ENCODE results near the gene ZNF688. TPM values are rescaled to one million over a fixed set of nuclear protein-coding genes. Genes with fewer than 3 reads are reported as not detected.
"Not testable (repeated sequence)": the region's sequence is repeated elsewhere in the genome, so short reads cannot be mapped to it uniquely, and the experiment has no call there.

The ZNF688 gene
- total RNA-seq, 2 donors from 2014 or later: 7.3 to 9.7 TPM

- ATAC-seq (replicated peaks): no peak
- H3K27me3 Mint-ChIP-seq: no peaks in the 10 kb centered on the region
- peak overlapping the region; percentile 89 for H3K27ac Mint-ChIP-seq
- no peaks in the 10 kb centered on the region for H3K9me3 Mint-ChIP-seq
- peaks cover 33% of the 10 kb centered on the region for H3K4me1 Mint-ChIP-seq
- H3K4me3 Mint-ChIP-seq: peak overlapping the region; percentile 87
- H3K36me3 Mint-ChIP-seq (ENCODE audit: low read depth): peaks cover 56% of the 10 kb centered on the region
Measured at GRCh38 chr16:30555315-30556124, 16.0 kb downstream of the ZNF688 start.

GRCh38 chr16:30554557-30555314 is 16.8 kb downstream of the ZNF688 start:
- Mint-ChIP-seq H3K4me1 (peaks cover 33% of the 10 kb centered on the region), H3K27me3 (no peaks in the 10 kb centered on the region), H3K4me3 (peak overlapping the region; percentile 87), H3K36me3 (ENCODE audit: low read depth) (peaks cover 56% of the 10 kb centered on the region), H3K9me3 (no peaks in the 10 kb centered on the region), H3K27ac (peak overlapping the region; percentile 96)
- no peak for ATAC-seq (replicated peaks)

GRCh38 chr16:30553393-30553899 is 18.1 kb downstream of the ZNF688 start:
- Mint-ChIP-seq H3K27ac (peak overlapping the region; percentile 96), H3K9me3 (no peaks in the 10 kb centered on the region), H3K4me1 (peaks cover 33% of the 10 kb centered on the region), H3K27me3 (no peaks in the 10 kb centered on the region), H3K4me3 (peak overlapping the region; percentile 84), H3K36me3 (ENCODE audit: low read depth) (peaks cover 51% of the 10 kb centered on the region)
- no peak for ATAC-seq (replicated peaks)

GRCh38 chr16:30552956-30553355 is 18.6 kb downstream of the ZNF688 start:
- Mint-ChIP-seq H3K27ac (peak overlapping the region; percentile 96), H3K9me3 (no peaks in the 10 kb centered on the region), H3K27me3 (no peaks in the 10 kb centered on the region), H3K36me3 (ENCODE audit: low read depth) (peaks cover 51% of the 10 kb centered on the region), H3K4me1 (peaks cover 34% of the 10 kb centered on the region), H3K4me3 (peak overlapping the region; percentile 84)
- no peak for ATAC-seq (replicated peaks)

GRCh38 chr16:30551781-30552180 is 19.7 kb downstream of the ZNF688 start:
- Mint-ChIP-seq H3K36me3 (ENCODE audit: low read depth) (peaks cover 43% of the 10 kb centered on the region), H3K4me1 (peaks cover 34% of the 10 kb centered on the region), H3K4me3 (peak overlapping the region; percentile 84), H3K27ac (peak overlapping the region; percentile 96), H3K9me3 (no peaks in the 10 kb centered on the region), H3K27me3 (no peaks in the 10 kb centered on the region)
- peak; percentile 87 for ATAC-seq (replicated peaks)

DNA sequence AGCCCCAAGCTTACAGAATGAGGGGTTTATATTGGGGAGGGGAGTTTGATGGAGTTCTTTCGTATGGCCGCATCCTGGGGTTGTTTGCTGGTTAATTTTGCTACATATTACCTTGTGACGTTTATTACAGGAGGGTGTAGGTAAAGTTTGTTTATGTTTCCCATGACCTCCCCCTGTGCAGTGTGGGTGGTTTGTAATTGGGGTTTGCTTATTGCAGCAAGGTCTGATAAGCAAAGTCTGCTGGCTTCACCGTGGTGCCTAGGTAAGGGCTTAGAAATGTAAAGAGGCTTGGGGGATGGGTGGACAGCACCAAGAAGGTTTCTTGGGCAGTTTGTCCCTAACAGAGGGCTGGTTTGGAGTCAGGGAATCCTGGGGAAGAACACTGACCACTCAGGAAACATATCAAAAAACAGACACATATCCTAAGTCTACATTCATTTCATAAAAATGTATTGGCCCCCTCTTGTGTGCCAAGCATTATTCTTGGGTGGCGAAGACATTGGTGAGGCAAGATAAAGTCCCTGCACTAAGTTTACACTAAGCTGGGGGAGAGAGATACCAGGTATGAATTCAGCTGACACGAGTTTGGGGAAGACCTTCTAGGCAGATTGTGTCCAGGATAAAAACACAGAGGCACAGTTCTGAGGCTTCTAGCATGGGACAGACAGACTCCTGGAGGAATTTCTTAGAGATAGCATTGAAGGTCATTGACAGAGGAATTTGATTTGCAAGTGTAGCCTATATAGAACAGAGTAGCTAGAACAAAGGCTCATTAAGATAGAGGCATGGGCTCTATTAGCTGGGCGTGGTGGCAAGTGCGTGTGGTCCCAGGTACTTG is 22.9 kb downstream of the ZNF688 start:
- peaks cover 12% of the 10 kb centered on the region for H3K36me3 Mint-ChIP-seq (ENCODE audit: low read depth)
- H3K27ac Mint-ChIP-seq: peak overlapping the region; percentile 58
- no peaks in the 10 kb centered on the region for H3K27me3 Mint-ChIP-seq
- H3K9me3 Mint-ChIP-seq: no peaks in the 10 kb centered on the region
- H3K4me1 Mint-ChIP-seq: peaks cover 29% of the 10 kb centered on the region
- no peak for ATAC-seq (replicated peaks)
- peak overlapping the region; percentile 0 for H3K4me3 Mint-ChIP-seq

DNA sequence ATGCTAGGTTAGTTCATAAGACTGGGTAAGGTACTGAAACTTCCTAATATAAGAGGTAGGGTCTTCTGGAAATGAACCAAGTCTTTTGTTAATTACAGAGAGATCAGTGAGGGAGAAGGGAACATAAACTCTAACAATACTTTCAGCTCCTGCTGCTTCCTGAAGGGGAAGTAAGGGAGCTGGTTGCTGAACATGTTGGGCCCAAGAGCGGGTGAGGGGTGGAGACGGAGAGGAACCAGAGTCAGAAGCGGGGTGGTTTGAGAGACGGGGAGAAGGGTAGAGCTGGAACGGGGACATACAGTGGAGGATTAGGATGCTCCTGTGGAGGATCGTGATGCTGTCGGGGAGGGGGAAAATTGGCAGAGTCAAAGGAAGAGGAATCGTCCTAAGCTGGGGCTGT is 25.4 kb downstream of the ZNF688 start:
- H3K4me3 Mint-ChIP-seq: no peak overlapping the region
- peaks cover 14% of the 10 kb centered on the region for H3K4me1 Mint-ChIP-seq
- H3K36me3 Mint-ChIP-seq (ENCODE audit: low read depth): no peaks in the 10 kb centered on the region
- H3K27me3 Mint-ChIP-seq: no peaks in the 10 kb centered on the region
- H3K27ac Mint-ChIP-seq: peak overlapping the region; percentile 15
- no peak for ATAC-seq (replicated peaks)
- H3K9me3 Mint-ChIP-seq: no peaks in the 10 kb centered on the region

GRCh38 chr16:30543067-30543466 is 28.4 kb downstream of the ZNF688 start:
- Mint-ChIP-seq H3K36me3 (ENCODE audit: low read depth) (peaks cover 7% of the 10 kb centered on the region), H3K4me1 (peaks cover 7% of the 10 kb centered on the region), H3K27ac (no peak overlapping the region), H3K9me3 (no peaks in the 10 kb centered on the region), H3K27me3 (no peaks in the 10 kb centered on the region), H3K4me3 (no peak overlapping the region)
- ATAC-seq (replicated peaks): no peak

- no peak for ATAC-seq (replicated peaks)
- Mint-ChIP-seq H3K9me3 (no peaks in the 10 kb centered on the region), H3K36me3 (ENCODE audit: low read depth) (peaks cover 21% of the 10 kb centered on the region), H3K4me1 (peaks cover 7% of the 10 kb centered on the region), H3K27ac (no peak overlapping the region), H3K27me3 (no peaks in the 10 kb centered on the region), H3K4me3 (no peak overlapping the region)
Measured at GRCh38 chr16:30541502-30542329, 29.8 kb downstream of the ZNF688 start.

- H3K36me3 Mint-ChIP-seq (ENCODE audit: low read depth): peaks cover 28% of the 10 kb centered on the region
- ATAC-seq (replicated peaks); H3K27me3 Mint-ChIP-seq; H3K9me3 Mint-ChIP-seq; H3K27ac Mint-ChIP-seq; H3K4me1 Mint-ChIP-seq; H3K4me3 Mint-ChIP-seq: not testable (repeated sequence)
Measured at GRCh38 chr16:30540916-30541464, 30.5 kb downstream of the ZNF688 start.

DNA sequence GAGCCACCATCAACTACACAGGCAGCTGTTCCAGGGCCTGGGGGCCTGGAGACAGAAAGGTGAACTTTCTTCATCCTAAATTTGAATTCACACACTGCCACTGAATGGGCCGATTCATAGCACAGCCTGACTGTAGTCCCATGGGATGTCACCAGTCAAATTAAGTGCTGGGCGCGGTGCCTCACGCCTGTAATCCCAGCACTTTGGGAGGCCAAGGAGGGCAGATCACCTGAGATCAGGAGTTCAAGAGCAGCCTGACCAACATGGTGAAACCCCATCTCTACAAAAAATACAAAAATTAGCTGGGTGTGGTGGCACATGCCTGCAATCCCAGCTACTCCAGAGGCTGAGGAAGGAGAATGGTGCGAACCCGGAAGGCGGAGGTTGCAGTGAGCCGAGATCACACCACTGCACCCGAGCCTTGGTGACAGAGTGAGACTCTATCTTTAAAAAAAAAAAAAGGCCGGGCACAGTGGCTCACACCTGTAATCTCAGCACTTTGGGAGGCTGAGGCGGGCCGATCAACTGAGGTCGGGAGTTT is 31.5 kb downstream of the ZNF688 start:
- not testable (repeated sequence) for H3K27me3 Mint-ChIP-seq; H3K4me3 Mint-ChIP-seq; ATAC-seq (replicated peaks); H3K4me1 Mint-ChIP-seq; H3K9me3 Mint-ChIP-seq; H3K27ac Mint-ChIP-seq
- H3K36me3 Mint-ChIP-seq (ENCODE audit: low read depth): peaks cover 36% of the 10 kb centered on the region

GRCh38 chr16:30539000-30539964 is 32.2 kb downstream of the ZNF688 start:
- no peak for ATAC-seq (replicated peaks)
- Mint-ChIP-seq H3K27me3 (no peaks in the 10 kb centered on the region), H3K9me3 (no peaks in the 10 kb centered on the region), H3K27ac (no peak overlapping the region), H3K4me1 (no peaks in the 10 kb centered on the region), H3K36me3 (ENCODE audit: low read depth) (peaks cover 42% of the 10 kb centered on the region), H3K4me3 (no peak overlapping the region)

Measured in activated T-helper 17 cell treated with anti-CD3 and anti-CD28 coated beads, Interleukin-2, amount 50 U/mL, for 72 hours (primary cell).